GM18951 (cell line): ENCODE measurements around the gene CHM.
"Not testable (repeated sequence)": the region's sequence is repeated elsewhere in the genome, so short reads cannot be mapped to it uniquely, and the experiment has no call there.

ENCODE experiments used
- POLR2A ChIP-seq: IDR thresholded peaks from 4 replicates; pipeline ENCODE4 v1.6.1; 2011; ENCODE audit warnings: mild to moderate bottlenecking; ENCODE audit not compliant: insufficient read length, insufficient read depth; ENCODE audit errors: extremely low read depth
- in situ Hi-C: fragments of 300-500 bp; cut with MboI; formaldehyde crosslinking; loops from one replicate; pipeline ENCODE4 v1.12.0; 2022; ENCODE audit warnings: low sequenced_read_pairs, mixed read lengths, inconsistent platforms; ENCODE audit not compliant: unreplicated experiment

Gene CHM

DNA sequence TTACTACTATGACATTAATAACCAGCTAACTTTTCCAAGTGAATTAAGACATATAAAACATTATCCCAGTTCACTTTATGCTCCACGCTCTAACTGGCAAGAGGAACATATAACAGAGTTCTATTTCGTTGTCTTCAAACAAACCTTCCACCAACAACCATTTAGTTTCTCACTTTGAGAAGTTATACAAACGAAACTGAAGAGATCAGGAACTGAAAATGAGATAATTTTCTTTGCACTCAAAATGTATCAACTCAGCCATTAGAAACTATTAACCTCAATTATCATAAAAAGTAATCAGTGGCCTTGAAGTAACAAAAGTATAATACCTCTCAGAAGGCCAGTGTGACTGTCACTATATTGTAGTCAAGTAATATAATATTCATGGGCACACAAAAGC, 70.1 kb downstream of the CHM start:
- in situ Hi-C loops = no loop called here
- no peak for TF ChIP-seq POLR2A

DNA sequence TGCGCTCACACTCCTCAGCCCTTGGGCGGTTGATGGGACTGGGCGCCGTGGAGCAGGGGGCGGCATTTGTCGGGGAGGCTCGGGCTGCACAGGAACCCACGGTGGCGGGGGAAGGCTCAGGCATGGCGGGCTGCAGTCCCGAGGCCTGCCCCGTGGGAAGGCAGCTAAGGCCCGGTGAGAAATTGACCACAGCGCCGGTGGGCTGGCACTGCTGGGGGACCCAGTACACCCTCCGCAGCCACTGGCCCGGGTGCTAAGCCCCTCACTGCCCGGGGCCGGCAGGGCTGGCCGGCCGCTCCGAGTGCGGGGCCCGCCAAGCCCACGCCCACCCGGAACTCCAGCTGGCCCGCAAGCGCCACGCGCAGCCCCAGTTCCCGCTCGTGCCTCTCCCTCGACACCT, 75.0 kb downstream of the CHM start:
- in situ Hi-C loops = not testable (repeated sequence)

DNA sequence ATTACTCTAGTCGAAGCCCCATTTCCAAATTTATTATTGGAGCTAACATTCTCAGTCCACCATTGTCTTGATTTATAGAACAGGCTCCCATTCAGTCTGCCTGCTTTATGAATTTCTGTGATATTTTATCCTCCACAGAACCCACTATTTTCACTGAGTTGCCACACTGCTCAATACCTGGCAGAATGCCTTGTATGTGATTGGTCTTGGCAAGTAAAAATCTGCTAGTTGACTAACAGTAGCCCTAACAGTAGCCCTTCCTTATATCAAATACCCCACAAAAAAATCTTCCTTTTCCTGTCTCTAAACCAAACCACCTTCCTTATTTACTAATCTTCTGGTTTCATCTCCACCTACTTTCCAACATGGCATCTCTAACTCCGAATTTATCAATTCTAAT, 82.6 kb downstream of the CHM start:
- TF ChIP-seq POLR2A = no peak
- in situ Hi-C loops = no loop called here

- in situ Hi-C loops = no loop called here
Measured at GRCh38 chrX:85963736-85964135, 83.6 kb downstream of the CHM start.

GRCh38 chrX:85955510-85955909, 91.8 kb downstream of the CHM start:
- TF ChIP-seq POLR2A = no peak
- in situ Hi-C loops = no loop called here

More at GRCh38 chrX:85963736-85964135, 83.6 kb downstream of the CHM start:
- TF ChIP-seq POLR2A = no peak

GRCh38 chrX:85944751-85945150, 102.6 kb downstream of the CHM start:
- in situ Hi-C loops = not testable (repeated sequence)

DNA sequence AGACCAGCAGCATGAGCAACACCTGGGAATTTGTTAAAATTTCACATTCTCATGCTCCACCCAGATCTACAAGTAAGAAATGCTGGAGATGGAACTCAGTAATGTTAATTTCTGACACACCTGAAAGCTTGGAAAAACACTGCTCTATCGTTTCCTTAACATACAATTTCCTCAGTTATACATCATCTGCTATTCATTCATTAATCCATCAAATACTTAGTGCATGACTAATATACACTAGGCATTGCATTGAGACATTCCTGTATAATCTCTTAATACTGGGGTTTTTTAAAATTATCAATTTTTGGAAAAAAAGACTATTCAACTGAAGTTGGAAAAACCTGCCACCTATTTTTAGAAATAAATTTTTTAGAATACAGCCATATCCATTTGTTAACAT, 106.1 kb downstream of the CHM start:
- TF ChIP-seq POLR2A = no peak
- in situ Hi-C loops = no loop called here

GRCh38 chrX:85939942-85940341, 107.4 kb downstream of the CHM start:
- in situ Hi-C loops = not testable (repeated sequence)

- in situ Hi-C loops = not testable (repeated sequence)
Measured at GRCh38 chrX:85934399-85934798, 113.0 kb downstream of the CHM start.

GRCh38 chrX:85930099-85930498, 117.3 kb downstream of the CHM start:
- TF ChIP-seq POLR2A = no peak
- in situ Hi-C loops = no loop called here

DNA sequence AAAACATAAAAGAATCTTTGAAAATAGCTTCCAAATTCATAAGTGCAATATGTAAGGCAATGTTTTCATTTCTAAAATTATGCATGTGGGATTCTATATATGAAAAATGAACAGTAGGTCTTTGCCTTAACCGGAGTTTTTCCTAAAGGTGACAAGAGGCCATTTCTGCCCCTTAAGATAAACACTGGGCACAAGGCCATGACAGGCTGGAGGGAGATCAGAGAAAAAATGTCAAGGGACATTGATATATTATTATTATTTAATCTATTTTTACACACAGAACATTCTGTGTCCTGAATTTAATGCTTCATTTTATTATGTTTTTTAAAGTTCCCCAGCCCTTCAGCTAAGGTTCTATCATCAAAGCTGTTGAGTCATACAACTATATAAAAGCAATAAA, 118.8 kb downstream of the CHM start:
- no peak for TF ChIP-seq POLR2A
- in situ Hi-C loops = no loop called here

- in situ Hi-C loops = no loop called here
Measured at GRCh38 chrX:85927740-85928139, 119.6 kb downstream of the CHM start.

DNA sequence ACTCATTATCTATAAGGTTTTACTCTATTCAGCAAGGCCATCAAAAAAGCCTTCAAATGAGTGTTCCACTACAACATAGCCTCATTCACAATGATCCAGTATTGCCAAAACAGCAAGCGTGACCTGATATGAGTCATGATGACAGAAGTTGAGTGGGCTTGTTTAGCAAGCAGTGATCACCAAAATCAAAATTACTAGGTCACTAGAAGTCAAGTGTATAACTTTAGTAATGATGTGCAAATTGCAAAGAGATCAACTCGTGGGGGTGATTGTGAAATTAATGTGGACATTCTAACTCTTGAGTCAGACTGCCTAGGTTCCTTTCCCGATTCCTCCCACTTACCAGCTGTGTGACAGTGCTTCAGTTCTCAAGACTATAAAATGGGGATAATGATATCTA, 124.5 kb downstream of the CHM start:
- in situ Hi-C loops = no loop called here
- no peak for TF ChIP-seq POLR2A

More at GRCh38 chrX:85927740-85928139, 119.6 kb downstream of the CHM start:
- TF ChIP-seq POLR2A = no peak

- in situ Hi-C loops = not testable (repeated sequence)
Measured at GRCh38 chrX:85916656-85917280, 130.6 kb downstream of the CHM start.

GRCh38 chrX:85914431-85914830, 132.9 kb downstream of the CHM start:
- in situ Hi-C loops = no loop called here

More at GRCh38 chrX:85914431-85914830, 132.9 kb downstream of the CHM start:
- no peak for TF ChIP-seq POLR2A
